Neural progenitor cell (in vitro differentiated cells): ENCODE data around the gene ERBB4. TPM values are rescaled to one million over a fixed set of nuclear protein-coding genes. Genes with fewer than 3 reads are reported as not detected.
A peak's percentile ranks its signal among the peaks of the same experiment; 100 is the strongest.

Experiments
- DNase-seq: peaks from one replicate; pipeline ENCODE4 v3.0.0-alpha.2; 2016; ENCODE audit warnings: low spot score
- H2AFZ ChIP-seq: fragments of 200-600 bp; sonication (generic); replicated peaks from 2 replicates; pipeline ENCODE4 v1.6.1; 2016; ENCODE audit warnings: antibody characterized with exemption
- H3F3A ChIP-seq: fragments of 200-600 bp; sonication (generic); 2 replicates; pipeline ENCODE4 v1.6.1; 2016; ENCODE audit warnings: antibody characterized with exemption, low read depth
- H3K27ac ChIP-seq: fragments of 200-600 bp; sonication (generic); 2 replicates; pipeline ENCODE4 v1.5.1; 2016; ENCODE audit warnings: mild to moderate bottlenecking
- H3K27me3 ChIP-seq: fragments of 200-600 bp; sonication (generic); 2 replicates; pipeline ENCODE4 v1.6.1; 2016; ENCODE audit warnings: mild to moderate bottlenecking, moderate library complexity
- H3K36me3 ChIP-seq: fragments of 200-600 bp; sonication (generic); 2 replicates; pipeline ENCODE4 v1.5.1; 2016
- H3K4me1 ChIP-seq: fragments of 200-600 bp; sonication (generic); 2 replicates; pipeline ENCODE4 v1.6.1; 2016; ENCODE audit warnings: mixed run types
- H3K4me2 ChIP-seq: fragments of 200-600 bp; sonication (generic); 2 replicates; pipeline ENCODE4 v1.6.1; 2016
- H3K4me3 ChIP-seq: fragments of 200-600 bp; sonication (generic); 2 replicates; pipeline ENCODE4 v1.5.1; 2016
- H3K79me2 ChIP-seq: fragments of 200-600 bp; sonication (generic); 2 replicates; pipeline ENCODE4 v1.6.1; 2016; ENCODE audit warnings: low read depth
- H3K9ac ChIP-seq: fragments of 200-600 bp; sonication (generic); 2 replicates; pipeline ENCODE4 v1.6.1; 2016
- H3K9me3 ChIP-seq: fragments of 200-600 bp; sonication (generic); 2 replicates; pipeline ENCODE4 v1.5.1; 2016; ENCODE audit warnings: low read depth
- H4K20me1 ChIP-seq: fragments of 200-600 bp; sonication (generic); 2 replicates; pipeline ENCODE4 v1.6.1; 2016; ENCODE audit warnings: low read depth
- H3K27ac Mint-ChIP-seq: 3 replicates; pipeline ENCODE4 v1.8.0; 2021; ENCODE audit warnings: mixed read lengths
- H3K27me3 Mint-ChIP-seq: 2 replicates; pipeline ENCODE4 v1.8.0; 2022; ENCODE audit warnings: low read depth, mild to moderate bottlenecking, inconsistent platforms, moderate library complexity, mixed read lengths; ENCODE audit not compliant: insufficient read depth
- H3K36me3 Mint-ChIP-seq: 3 replicates; pipeline ENCODE4 v1.8.0; 2021; ENCODE audit warnings: mixed read lengths
- H3K4me1 Mint-ChIP-seq: 3 replicates; pipeline ENCODE4 v1.8.0; 2021; ENCODE audit warnings: mixed read lengths
- H3K4me3 Mint-ChIP-seq: 3 replicates; pipeline ENCODE4 v1.8.0; 2021; ENCODE audit warnings: mild to moderate bottlenecking, moderate library complexity, mixed read lengths
- H3K9me3 Mint-ChIP-seq: 3 replicates; pipeline ENCODE4 v1.8.0; 2020; ENCODE audit warnings: mixed read lengths
- CTCF ChIP-seq: fragments of 200-600 bp; sonication (generic); IDR thresholded peaks from 2 replicates; pipeline ENCODE4 v1.5.1; 2017; ENCODE audit warnings: antibody characterized with exemption, mild to moderate bottlenecking
- EZH2 ChIP-seq: fragments of 200-600 bp; sonication (generic); IDR thresholded peaks from 2 replicates; pipeline ENCODE4 v1.6.1; 2017; ENCODE audit warnings: antibody characterized with exemption, mild to moderate bottlenecking, moderate library complexity
- EZH2phosphoT487 ChIP-seq: fragments of 200-600 bp; sonication (generic); IDR thresholded peaks from 2 replicates; pipeline ENCODE4 v1.6.1; 2017; ENCODE audit warnings: antibody characterized with exemption
- total RNA-seq: library from RNA; depleted of rRNA; stranded (reverse); fragments of >200 nt; gene quantifications from 2 replicates; pipeline ENCODE4 v1.2.3, GENCODE V29; 2015; ENCODE audit warnings: low replicate concordance

Gene ERBB4
- total RNA-seq, 1 donor from 2014 or later, result 1.5 TPM

DNA sequence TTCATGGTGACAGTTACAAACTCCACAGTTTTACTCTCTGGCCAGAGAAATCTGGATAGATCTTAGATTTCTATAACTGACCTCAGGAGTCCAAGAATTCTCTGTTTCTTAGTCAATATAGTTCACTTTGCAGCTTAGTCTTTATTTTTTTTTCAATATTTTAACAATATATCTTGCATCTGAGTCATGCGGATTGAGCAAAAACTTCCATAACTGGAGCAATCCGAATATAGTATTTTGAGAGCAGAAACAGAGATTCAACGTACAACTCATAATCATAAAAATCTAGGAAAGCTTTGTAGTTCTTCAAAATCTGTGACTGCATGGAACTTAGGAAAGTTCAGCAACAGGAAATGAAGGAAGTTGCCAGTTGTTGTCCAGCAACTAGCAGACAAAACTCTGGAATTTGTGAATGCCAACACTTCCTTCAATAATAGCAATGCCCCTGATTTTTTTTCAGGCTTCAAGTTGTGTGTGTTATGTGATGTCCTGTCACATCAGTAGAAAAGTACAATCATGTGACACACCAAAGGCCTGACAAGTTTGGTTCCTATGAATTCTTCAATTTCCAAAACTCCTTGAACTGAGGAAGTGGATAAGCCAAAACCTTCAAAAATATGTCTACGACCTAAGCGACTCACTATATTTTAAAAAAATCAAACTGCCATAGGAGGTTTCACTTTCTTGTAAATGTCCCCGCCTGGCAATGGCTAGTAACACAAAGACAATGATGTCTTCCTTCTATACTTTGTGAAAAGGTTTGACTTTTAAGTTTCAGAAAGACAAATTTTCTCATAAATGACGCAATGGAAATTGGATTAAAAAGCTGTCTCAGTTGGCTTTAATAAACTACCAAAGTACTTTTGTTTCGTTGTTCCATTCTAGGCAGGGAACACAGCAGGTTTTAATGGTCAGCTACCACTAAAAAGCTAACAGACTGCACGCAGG lies 510.6 kb downstream of the ERBB4 start:
- Histone ChIP-seq H4K20me1 (no peaks in the 10 kb centered on the region), H3K4me3 (no peak overlapping the region), H2AFZ (no peak overlapping the region), H3K9ac (no peak overlapping the region), H3K27me3 (no peaks in the 10 kb centered on the region), H3F3A (no peaks in the 10 kb centered on the region), H3K36me3 (no peaks in the 10 kb centered on the region), H3K4me2 (no peak overlapping the region), H3K79me2 (no peaks in the 10 kb centered on the region), H3K9me3 (no peaks in the 10 kb centered on the region), H3K4me1 (peaks cover 15% of the 10 kb centered on the region), H3K27ac (no peak overlapping the region)
- H3K4me1 Mint-ChIP-seq, result peaks cover 53% of the 10 kb centered on the region
- no peak overlapping the region for H3K4me3 Mint-ChIP-seq
- no peak for DNase-seq
- H3K9me3 Mint-ChIP-seq, result no peaks in the 10 kb centered on the region
- no peak for TF ChIP-seq EZH2phosphoT487
- no peak for TF ChIP-seq EZH2
- H3K36me3 Mint-ChIP-seq, result no peaks in the 10 kb centered on the region
- peak overlapping the region; percentile 26 for H3K27ac Mint-ChIP-seq
- H3K27me3 Mint-ChIP-seq, result no peaks in the 10 kb centered on the region

- peak overlapping the region; percentile 49 for H3K4me2 ChIP-seq
- no peaks in the 10 kb centered on the region for H3K36me3 ChIP-seq
- no peaks in the 10 kb centered on the region for H4K20me1 ChIP-seq
- no peak for TF ChIP-seq CTCF
- TF ChIP-seq EZH2phosphoT487, result no peak
- TF ChIP-seq EZH2, result no peak
- peaks cover 34% of the 10 kb centered on the region for H3K4me1 Mint-ChIP-seq
- H3K79me2 ChIP-seq, result no peaks in the 10 kb centered on the region
- H3K9me3 Mint-ChIP-seq, result peaks cover 5% of the 10 kb centered on the region
- peaks cover 2% of the 10 kb centered on the region for H3K36me3 Mint-ChIP-seq
- no peak overlapping the region for H3K4me3 ChIP-seq
- no peaks in the 10 kb centered on the region for H3K27me3 ChIP-seq
- no peaks in the 10 kb centered on the region for H3F3A ChIP-seq
- no peak overlapping the region for H3K27ac ChIP-seq
- H3K27me3 Mint-ChIP-seq, result no peaks in the 10 kb centered on the region
- no peak overlapping the region for H3K4me3 Mint-ChIP-seq
- no peak overlapping the region for H3K9ac ChIP-seq
- peak; percentile 45 for DNase-seq
- no peaks in the 10 kb centered on the region for H3K9me3 ChIP-seq
- peaks cover 15% of the 10 kb centered on the region for H3K4me1 ChIP-seq
- H3K27ac Mint-ChIP-seq, result peak overlapping the region; percentile 18
- H2AFZ ChIP-seq, result no peak overlapping the region
These were observed 514.6 kb downstream of the ERBB4 start for GRCh38 chr2:212024040-212024439.

- Histone ChIP-seq H3K27me3 (no peaks in the 10 kb centered on the region), H3K9ac (no peak overlapping the region), H3K79me2 (no peaks in the 10 kb centered on the region), H2AFZ (no peak overlapping the region), H3K4me3 (no peak overlapping the region), H3F3A (no peaks in the 10 kb centered on the region), H3K27ac (no peak overlapping the region), H3K4me1 (peaks cover 15% of the 10 kb centered on the region), H3K36me3 (no peaks in the 10 kb centered on the region), H3K4me2 (no peak overlapping the region), H4K20me1 (no peaks in the 10 kb centered on the region), H3K9me3 (no peaks in the 10 kb centered on the region)
- H3K27me3 Mint-ChIP-seq, result no peaks in the 10 kb centered on the region
- no peak overlapping the region for H3K27ac Mint-ChIP-seq
- peaks cover 23% of the 10 kb centered on the region for H3K4me1 Mint-ChIP-seq
- peaks cover 2% of the 10 kb centered on the region for H3K36me3 Mint-ChIP-seq
- DNase-seq, result no peak
- no peak overlapping the region for H3K4me3 Mint-ChIP-seq
- peaks cover 5% of the 10 kb centered on the region for H3K9me3 Mint-ChIP-seq
- TF ChIP-seq EZH2, result no peak
- no peak for TF ChIP-seq CTCF
These were observed 515.6 kb downstream of the ERBB4 start for GRCh38 chr2:212022966-212023365.

DNA sequence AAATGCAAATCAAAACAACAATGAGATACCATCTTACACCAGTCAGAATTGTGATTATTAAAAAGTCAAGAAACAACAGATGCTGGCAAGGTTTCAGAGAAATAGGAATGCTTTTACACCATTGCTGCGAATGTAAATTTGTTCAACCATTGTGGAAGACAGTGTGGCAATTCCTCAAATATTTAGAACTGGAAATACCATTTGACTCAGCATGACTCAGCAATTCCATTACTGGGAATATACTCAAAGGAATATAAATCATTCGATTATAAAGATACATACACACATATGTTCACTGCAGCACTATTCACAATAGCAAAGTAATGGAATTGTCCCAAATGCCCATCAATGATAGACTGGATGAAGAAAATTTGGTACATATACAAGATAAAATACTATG lies 516.7 kb downstream of the ERBB4 start:
- no peaks in the 10 kb centered on the region for H3K79me2 ChIP-seq
- no peak overlapping the region for H3K4me3 ChIP-seq
- H3K4me1 ChIP-seq, result peaks cover 15% of the 10 kb centered on the region
- H3K27me3 Mint-ChIP-seq, result no peaks in the 10 kb centered on the region
- no peaks in the 10 kb centered on the region for H3K36me3 ChIP-seq
- H3K9me3 ChIP-seq, result no peaks in the 10 kb centered on the region
- no peak overlapping the region for H3K9ac ChIP-seq
- no peaks in the 10 kb centered on the region for H3F3A ChIP-seq
- no peak overlapping the region for H3K27ac Mint-ChIP-seq
- peaks cover 5% of the 10 kb centered on the region for H3K9me3 Mint-ChIP-seq
- no peak overlapping the region for H3K4me2 ChIP-seq
- peaks cover 2% of the 10 kb centered on the region for H3K36me3 Mint-ChIP-seq
- H4K20me1 ChIP-seq, result no peaks in the 10 kb centered on the region
- H3K4me3 Mint-ChIP-seq, result no peak overlapping the region
- no peak for DNase-seq
- TF ChIP-seq CTCF, result no peak
- no peak for TF ChIP-seq EZH2phosphoT487
- no peak for TF ChIP-seq EZH2
- no peak overlapping the region for H2AFZ ChIP-seq
- peaks cover 18% of the 10 kb centered on the region for H3K4me1 Mint-ChIP-seq
- no peak overlapping the region for H3K27ac ChIP-seq
- no peaks in the 10 kb centered on the region for H3K27me3 ChIP-seq
